Measurements from ENCODE around the gene SYDE1. TPM values are rescaled to one million over a fixed set of nuclear protein-coding genes. Genes with fewer than 3 reads are reported as not detected.

Gene SYDE1
- total RNA-seq, 3 donors from 2014 or later (not counting 1 experiment from before 2014, with no cell fraction given), result not detected

DNA sequence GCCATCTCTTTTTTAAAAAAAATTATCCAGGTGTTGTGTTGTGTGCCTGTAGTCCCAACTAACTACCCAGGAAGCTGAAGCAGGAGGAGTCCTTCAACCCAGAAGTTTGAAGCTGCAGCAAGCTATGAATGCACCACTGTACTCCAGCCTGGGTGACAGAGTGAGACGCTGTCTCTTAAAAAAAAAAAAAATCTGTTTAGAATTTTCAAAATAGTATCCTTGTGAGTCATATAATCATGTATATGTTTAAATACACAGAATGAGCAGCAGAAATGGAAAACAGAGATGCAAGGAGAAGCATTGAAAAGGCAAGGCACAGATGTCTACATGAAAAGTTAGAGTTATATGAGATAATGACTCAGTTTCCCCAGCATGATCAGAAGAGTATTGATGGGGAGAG, 31.2 kb downstream of the SYDE1 start:
- DNase-seq (no peak), ATAC-seq (no peak)
- no peak overlapping the region for H3K4me3 Mint-ChIP-seq
- peaks cover 4% of the 10 kb centered on the region for H3K9me3 ChIP-seq (ENCODE audit: control insufficient read depth, insufficient read depth, low read length)
- H3K27ac ChIP-seq (ENCODE audit: low read length), result no peak overlapping the region
- H3K27me3 Mint-ChIP-seq (ENCODE audit: low read depth in 2 of 2), result peaks cover 14 to 17% of the 10 kb centered on the region in 2 donors
- no peaks in the 10 kb centered on the region for H3K4me1 ChIP-seq (ENCODE audit: control insufficient read depth, insufficient read depth, low read length)
- H3K27me3 ChIP-seq (ENCODE audit: control insufficient read depth, insufficient read depth, low read length), result peaks cover 3% of the 10 kb centered on the region
- no peak overlapping the region for H3K27ac Mint-ChIP-seq
- no peak overlapping the region for H3K4me3 ChIP-seq (ENCODE audit: low read length)
- 80% methylated on average over 1 of the region's 1 CpG for WGBS (ENCODE audit: insufficient coverage)
- peaks cover 7% of the 10 kb centered on the region for H3K36me3 Mint-ChIP-seq
- TF ChIP-seq CTCF (IDR thresholded peaks at IDR 0.05), result no peak
- no peaks in the 10 kb centered on the region for H3K4me1 Mint-ChIP-seq
- H3K9me3 Mint-ChIP-seq, result peaks cover 0 to 3% of the 10 kb centered on the region in 2 donors
- intact Hi-C loops (cut with micrococcal nuclease), result no loop called here
- H3K36me3 ChIP-seq (ENCODE audit: control insufficient read depth, insufficient read depth, low read length), result no peaks in the 10 kb centered on the region

DNA sequence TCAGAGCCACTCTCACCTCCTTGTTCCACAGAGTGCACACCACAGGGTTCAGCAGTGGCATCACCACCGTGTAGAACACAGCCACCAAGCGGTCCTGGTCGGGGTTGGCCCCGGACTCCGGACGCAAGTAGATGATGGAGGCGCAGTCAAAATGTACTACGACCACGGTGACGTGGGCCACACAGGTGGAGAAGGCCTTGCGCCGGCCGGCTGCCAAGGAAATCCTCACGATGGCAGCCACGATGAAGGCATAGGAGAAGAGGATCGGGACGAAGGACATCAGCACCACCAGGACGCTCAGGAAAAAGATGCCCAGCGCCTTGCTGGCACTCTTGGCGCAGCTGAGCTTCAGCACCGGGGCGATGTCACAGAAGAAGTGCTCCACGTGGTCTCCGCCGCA, 33.9 kb downstream of the SYDE1 start:
- H3K4me3 Mint-ChIP-seq, result no peak overlapping the region
- Histone ChIP-seq H3K27ac (ENCODE audit: low read length) (no peak overlapping the region), H3K36me3 (ENCODE audit: control insufficient read depth, insufficient read depth, low read length) (no peaks in the 10 kb centered on the region), H3K4me1 (ENCODE audit: control insufficient read depth, insufficient read depth, low read length) (no peaks in the 10 kb centered on the region), H3K9me3 (ENCODE audit: control insufficient read depth, insufficient read depth, low read length) (peaks cover 4% of the 10 kb centered on the region), H3K27me3 (ENCODE audit: control insufficient read depth, insufficient read depth, low read length) (peaks cover 2% of the 10 kb centered on the region), H3K4me3 (ENCODE audit: low read length) (no peak overlapping the region)
- TF ChIP-seq CTCF (IDR thresholded peaks at IDR 0.05), result no peak
- ATAC-seq (no peak), DNase-seq (no peak)
- intact Hi-C loops (cut with micrococcal nuclease), result no loop called here
- peaks cover 7% of the 10 kb centered on the region for H3K36me3 Mint-ChIP-seq
- H3K27ac Mint-ChIP-seq, result no peak overlapping the region
- WGBS (ENCODE audit: insufficient coverage), result 88% methylated on average over 25 of the region's 25 CpGs
- no peaks in the 10 kb centered on the region for H3K4me1 Mint-ChIP-seq
- peaks cover 0 to 3% of the 10 kb centered on the region in 2 donors for H3K9me3 Mint-ChIP-seq
- H3K27me3 Mint-ChIP-seq (ENCODE audit: low read depth in 2 of 2), result peaks cover 14 to 17% of the 10 kb centered on the region in 2 donors

- Mint-ChIP-seq H3K36me3 (peaks cover 7% of the 10 kb centered on the region), H3K4me1 (no peaks in the 10 kb centered on the region), H3K4me3 (no peak overlapping the region), H3K27me3 (ENCODE audit: low read depth in 2 of 2) (peaks cover 10 to 14% of the 10 kb centered on the region in 2 donors), H3K9me3 (peaks cover 0 to 3% of the 10 kb centered on the region in 2 donors), H3K27ac (no peak overlapping the region)
- ATAC-seq, result no peak
- no peak for DNase-seq
- Histone ChIP-seq H3K9me3 (ENCODE audit: control insufficient read depth, insufficient read depth, low read length) (peaks cover 4% of the 10 kb centered on the region), H3K36me3 (ENCODE audit: control insufficient read depth, insufficient read depth, low read length) (no peaks in the 10 kb centered on the region), H3K4me1 (ENCODE audit: control insufficient read depth, insufficient read depth, low read length) (no peaks in the 10 kb centered on the region), H3K27ac (ENCODE audit: low read length) (no peak overlapping the region), H3K4me3 (ENCODE audit: low read length) (no peak overlapping the region), H3K27me3 (ENCODE audit: control insufficient read depth, insufficient read depth, low read length) (peaks cover 2% of the 10 kb centered on the region)
- no peak for TF ChIP-seq CTCF (IDR thresholded peaks at IDR 0.05)
- WGBS (ENCODE audit: insufficient coverage), result 94% methylated on average over 5 of the region's 5 CpGs
- intact Hi-C loops (cut with micrococcal nuclease), result no loop called here
Measured at GRCh38 chr19:15142313-15142712, 35.1 kb downstream of the SYDE1 start.

- intact Hi-C loops (cut with micrococcal nuclease), result no loop called here
- peaks cover 2% of the 10 kb centered on the region for H3K27me3 ChIP-seq (ENCODE audit: control insufficient read depth, insufficient read depth, low read length)
- no peak for DNase-seq
- H3K4me3 ChIP-seq (ENCODE audit: low read length), result no peak overlapping the region
- WGBS (ENCODE audit: insufficient coverage), result 95% methylated on average over 1 of the region's 1 CpG
- H3K9me3 Mint-ChIP-seq, result peaks cover 0 to 3% of the 10 kb centered on the region in 2 donors
- H3K36me3 Mint-ChIP-seq, result peaks cover 6% of the 10 kb centered on the region
- H3K27ac ChIP-seq (ENCODE audit: low read length), result no peak overlapping the region
- no peaks in the 10 kb centered on the region for H3K36me3 ChIP-seq (ENCODE audit: control insufficient read depth, insufficient read depth, low read length)
- no peaks in the 10 kb centered on the region for H3K4me1 ChIP-seq (ENCODE audit: control insufficient read depth, insufficient read depth, low read length)
- H3K9me3 ChIP-seq (ENCODE audit: control insufficient read depth, insufficient read depth, low read length), result no peaks in the 10 kb centered on the region
- H3K4me1 Mint-ChIP-seq, result no peaks in the 10 kb centered on the region
- ATAC-seq, result no peak
- no peak for TF ChIP-seq CTCF (IDR thresholded peaks at IDR 0.05)
- no peak overlapping the region for H3K27ac Mint-ChIP-seq
- H3K27me3 Mint-ChIP-seq (ENCODE audit: low read depth in 2 of 2), result peaks cover 9 to 10% of the 10 kb centered on the region in 2 donors
- no peak overlapping the region for H3K4me3 Mint-ChIP-seq
Measured at GRCh38 chr19:15144046-15144646, 36.9 kb downstream of the SYDE1 start.

Measured in natural killer cell (primary cell).